ENCODE results near the gene SIGLEC1.

DNA sequence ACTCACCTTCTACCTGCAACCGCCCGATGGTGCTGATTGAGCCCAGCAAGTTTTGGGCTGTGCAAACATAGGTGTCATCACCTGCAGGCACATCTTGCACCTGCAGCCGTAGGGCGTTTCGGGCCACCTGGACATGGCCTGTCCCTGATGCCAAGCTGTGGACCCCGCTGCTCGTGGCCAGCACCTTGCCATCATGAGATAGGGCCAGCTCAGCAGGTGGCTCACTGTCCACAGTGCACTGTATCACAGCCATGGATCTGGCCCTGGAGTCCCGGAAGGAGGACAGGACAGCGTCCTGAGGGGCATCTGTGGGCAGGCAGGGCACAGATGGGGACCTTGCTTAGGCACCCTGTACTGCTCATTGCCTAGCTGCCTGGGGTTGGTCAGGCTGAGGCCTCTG, 20.5 kb downstream of the SIGLEC1 start:
- TF ChIP-seq POLR2A (IDR thresholded peaks at IDR 0.05; ENCODE audit: low read length) (no peak), GATA1 (IDR thresholded peaks at IDR 0.05; ENCODE audit: low read depth, low read length) (no peak)
